Suprapubic skin (tissue), 4 donors: Measurements from ENCODE around the gene EFNA2. TPM values are rescaled to one million over a fixed set of nuclear protein-coding genes. Genes with fewer than 3 reads are reported as not detected.

Experiments used
- DNase-seq, 2 donors: peaks; one replicate each; pipeline ENCODE4 v3.0.0-alpha.2; 2019; ENCODE audit warnings: low spot score in 2 of 2
- H3K27ac ChIP-seq: fragments of 200-600 bp; sonication (generic); one replicate; pipeline ENCODE4 v1.5.1; 2019
- H3K27me3 ChIP-seq: fragments of 200-600 bp; sonication (generic); one replicate; pipeline ENCODE4 v1.5.1; 2019
- H3K36me3 ChIP-seq: fragments of 200-600 bp; sonication (generic); one replicate; pipeline ENCODE4 v1.5.1; 2019
- H3K4me1 ChIP-seq: fragments of 200-600 bp; sonication (generic); one replicate; pipeline ENCODE4 v1.5.1; 2019
- H3K4me3 ChIP-seq: fragments of 200-600 bp; sonication (generic); one replicate; pipeline ENCODE4 v1.5.1; 2019; ENCODE audit warnings: mild to moderate bottlenecking
- H3K9me3 ChIP-seq: fragments of 200-600 bp; sonication (generic); one replicate; pipeline ENCODE4 v1.5.1; 2019
- CTCF ChIP-seq, 2 donors: fragments of 200-600 bp in 1 of 2; fragments of 450-650 bp in 1 of 2; sonication (generic) in 1 of 2; IDR thresholded peaks; one replicate each; pipeline ENCODE4 v1.5.1; 2016 to 2019; ENCODE audit warnings: antibody characterized with exemption in 2 of 2, mild to moderate bottlenecking in 1 of 2, moderate library complexity in 1 of 2
- EP300 ChIP-seq: sonication (generic); formaldehyde crosslinking; IDR thresholded peaks from one replicate; pipeline ENCODE4 v1.6.1; 2017; ENCODE audit warnings: antibody characterized with exemption
- POLR2A ChIP-seq, 2 donors: fragments of 450-650 bp; IDR thresholded peaks; one replicate each; pipeline ENCODE4 v1.6.1; 2017; ENCODE audit warnings: antibody characterized with exemption in 2 of 2, mild to moderate bottlenecking in 2 of 2, moderate library complexity in 2 of 2
- POLR2AphosphoS5 ChIP-seq, 3 donors: sonication (generic); formaldehyde crosslinking; IDR thresholded peaks; one replicate each; pipeline ENCODE4 v1.6.1; 2017; ENCODE audit warnings: antibody characterized with exemption in 3 of 3
- WGBS: methylation state at CpG from one replicate; pipeline ENCODE4 v1.1.5; 2018; 5-methylcytosine and 5-hydroxymethylcytosine counted together
- total RNA-seq, 4 donors: library from RNA; depleted of rRNA; stranded (reverse); fragments of >200 nt; gene quantifications; one replicate each; pipeline ENCODE4 v1.1.0, GENCODE V29; 2016

Gene EFNA2
- total RNA-seq, 4 donors from 2014 or later, result not detected

- Histone ChIP-seq H3K36me3 (no peaks in the 10 kb centered on the region), H3K4me1 (no peaks in the 10 kb centered on the region), H3K27ac (no peak overlapping the region), H3K27me3 (peaks cover 29% of the 10 kb centered on the region), H3K4me3 (no peak overlapping the region), H3K9me3 (no peaks in the 10 kb centered on the region)
- TF ChIP-seq CTCF (IDR thresholded peaks at IDR 0.05) (no peak), EP300 (no peak), POLR2AphosphoS5 (IDR thresholded peaks at IDR 0.05) (no peak), POLR2A (IDR thresholded peaks at IDR 0.05) (no peak)
- 88% methylated on average over 6 of the region's 20 CpGs for WGBS
- DNase-seq, result no peak
These were observed 22.2 kb downstream of the EFNA2 start for GRCh38 chr19:1307755-1308303.

GRCh38 chr19:1308718-1309117 is 23.0 kb downstream of the EFNA2 start:
- Histone ChIP-seq H3K4me1 (peaks cover 6% of the 10 kb centered on the region), H3K36me3 (no peaks in the 10 kb centered on the region), H3K27ac (no peak overlapping the region), H3K9me3 (no peaks in the 10 kb centered on the region), H3K27me3 (peaks cover 37% of the 10 kb centered on the region), H3K4me3 (no peak overlapping the region)
- WGBS, result 52% methylated on average over 11 of the region's 11 CpGs
- TF ChIP-seq POLR2A (IDR thresholded peaks at IDR 0.05) (no peak), EP300 (no peak), CTCF (IDR thresholded peaks at IDR 0.05) (no peak), POLR2AphosphoS5 (IDR thresholded peaks at IDR 0.05) (no peak)
- no peak for DNase-seq

GRCh38 chr19:1309977-1310852 is 24.5 kb downstream of the EFNA2 start:
- Histone ChIP-seq H3K9me3 (no peaks in the 10 kb centered on the region), H3K36me3 (no peaks in the 10 kb centered on the region), H3K27me3 (peaks cover 51% of the 10 kb centered on the region), H3K4me3 (no peak overlapping the region), H3K4me1 (peaks cover 7% of the 10 kb centered on the region), H3K27ac (no peak overlapping the region)
- TF ChIP-seq CTCF (IDR thresholded peaks at IDR 0.05) (no peak), POLR2A (IDR thresholded peaks at IDR 0.05) (no peak), POLR2AphosphoS5 (IDR thresholded peaks at IDR 0.05) (no peak), EP300 (no peak)
- no peak for DNase-seq
- WGBS, result 58% methylated on average over 18 of the region's 28 CpGs

- H3K4me1 ChIP-seq, result peaks cover 12% of the 10 kb centered on the region
- DNase-seq, result no peak
- H3K36me3 ChIP-seq, result no peaks in the 10 kb centered on the region
- H3K27me3 ChIP-seq, result peaks cover 57% of the 10 kb centered on the region
- H3K9me3 ChIP-seq, result no peaks in the 10 kb centered on the region
- TF ChIP-seq POLR2AphosphoS5 (IDR thresholded peaks at IDR 0.05), result no peak
- H3K4me3 ChIP-seq, result no peak overlapping the region
- 85% methylated on average over 11 of the region's 18 CpGs for WGBS
- no peak overlapping the region for H3K27ac ChIP-seq
These were observed 25.1 kb downstream of the EFNA2 start for GRCh38 chr19:1310853-1311180.

- H3K4me1 ChIP-seq, result peaks cover 16% of the 10 kb centered on the region
- no peak overlapping the region for H3K27ac ChIP-seq
- no peaks in the 10 kb centered on the region for H3K36me3 ChIP-seq
- TF ChIP-seq CTCF (IDR thresholded peaks at IDR 0.05) (no peak), POLR2AphosphoS5 (IDR thresholded peaks at IDR 0.05) (no peak), POLR2A (IDR thresholded peaks at IDR 0.05) (no peak), EP300 (no peak)
- no peaks in the 10 kb centered on the region for H3K9me3 ChIP-seq
- 65% methylated on average over 14 of the region's 21 CpGs for WGBS
- no peak overlapping the region for H3K4me3 ChIP-seq
- peaks cover 65% of the 10 kb centered on the region for H3K27me3 ChIP-seq
- no peak for DNase-seq
These were observed 25.9 kb downstream of the EFNA2 start for GRCh38 chr19:1311543-1312091.
